NCI-H748 (cell line): ENCODE data around the gene NEDD4L.

Source experiments
- DNase-seq: peaks from one replicate; lab custom pipeline; 2025; ENCODE audit not compliant: unreplicated experiment; lab: John Stamatoyannopoulos, UW

Gene NEDD4L

DNA sequence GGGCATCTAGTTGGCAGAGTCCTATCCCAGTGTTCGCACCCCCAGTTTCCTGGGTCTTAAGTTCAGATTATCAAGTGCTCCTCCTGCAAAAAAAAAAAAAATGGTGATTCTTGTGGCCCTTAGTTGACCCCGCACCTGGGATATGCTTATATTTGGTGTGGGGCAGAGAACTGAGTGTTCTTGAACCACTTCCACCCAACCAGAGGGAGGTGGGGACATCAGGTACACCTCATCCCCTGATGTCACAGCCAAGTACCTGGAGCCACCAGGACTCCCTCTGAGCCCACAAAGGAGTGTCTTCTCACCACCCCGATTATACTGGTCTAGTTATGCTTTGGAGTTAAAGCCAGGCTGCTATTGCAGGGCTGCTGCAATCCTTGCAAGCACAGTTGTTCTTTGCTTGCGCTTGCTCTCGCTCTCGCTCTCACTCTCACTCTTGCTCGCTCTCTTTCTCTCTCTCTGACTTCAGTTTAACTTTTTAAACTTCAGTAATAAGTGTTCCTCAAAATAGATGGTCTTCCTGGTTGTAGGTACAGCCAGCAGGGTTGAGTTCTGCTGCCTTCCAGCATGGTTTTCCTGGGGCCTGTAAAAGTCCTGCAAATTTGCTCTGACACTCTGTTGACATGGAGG, 265.7 kb downstream of the NEDD4L start:
- DNase-seq = no peak

DNA sequence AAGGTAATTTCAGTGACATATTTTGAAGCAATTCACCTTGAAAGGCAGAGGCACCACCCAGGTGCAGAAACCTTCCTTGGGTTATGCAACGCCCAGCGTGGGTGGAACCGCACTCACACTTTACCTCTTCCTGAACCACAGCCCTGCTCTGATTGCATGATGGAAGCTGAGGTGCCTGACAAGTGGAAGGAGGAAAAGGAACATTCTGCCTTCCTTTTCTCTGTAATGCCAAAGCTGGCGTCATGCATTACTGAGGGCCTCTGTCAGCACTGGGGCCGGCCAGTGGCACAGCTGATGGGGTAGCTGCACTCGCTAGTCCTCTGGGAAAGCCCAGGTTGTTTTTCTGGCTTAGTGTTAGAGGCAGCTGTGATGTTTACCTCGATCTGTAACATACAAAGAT, 266.5 kb downstream of the NEDD4L start:
- DNase-seq = peak; percentile 18

GRCh38 chr18:58311390-58311789, 267.4 kb downstream of the NEDD4L start:
- DNase-seq = no peak

DNA sequence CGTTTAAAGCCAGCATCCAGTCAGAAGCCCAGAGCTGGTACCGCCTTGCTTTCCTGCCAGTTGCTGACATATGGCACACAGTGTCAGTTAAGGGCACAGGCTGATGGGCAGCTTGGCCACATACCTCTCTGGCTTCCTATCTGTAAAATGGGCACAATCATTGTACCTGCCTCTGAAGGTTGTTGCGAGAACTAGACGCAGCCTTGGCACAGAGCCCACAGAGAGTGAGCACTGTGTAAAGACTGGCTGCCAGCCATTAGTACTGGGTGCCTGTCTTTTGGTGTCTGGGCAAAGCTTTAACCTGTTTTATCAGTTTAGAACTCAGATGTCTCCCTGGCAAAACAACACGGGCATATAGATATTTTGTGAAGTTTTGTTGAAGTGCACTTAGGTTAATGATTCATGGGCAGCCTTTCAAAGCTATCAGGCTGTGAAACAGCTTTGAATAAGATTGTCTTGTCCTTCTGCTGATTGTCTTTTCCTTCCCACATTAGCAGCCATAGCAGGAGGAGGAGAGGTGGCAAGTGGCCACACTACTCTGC, 269.5 kb downstream of the NEDD4L start:
- no peak for DNase-seq

- no peak for DNase-seq
These were observed 270.3 kb downstream of the NEDD4L start for GRCh38 chr18:58314284-58314683.

GRCh38 chr18:58315041-58315440, 271.0 kb downstream of the NEDD4L start:
- DNase-seq = no peak

- DNase-seq = no peak
These were observed 271.8 kb downstream of the NEDD4L start for GRCh38 chr18:58315739-58316215.

DNA sequence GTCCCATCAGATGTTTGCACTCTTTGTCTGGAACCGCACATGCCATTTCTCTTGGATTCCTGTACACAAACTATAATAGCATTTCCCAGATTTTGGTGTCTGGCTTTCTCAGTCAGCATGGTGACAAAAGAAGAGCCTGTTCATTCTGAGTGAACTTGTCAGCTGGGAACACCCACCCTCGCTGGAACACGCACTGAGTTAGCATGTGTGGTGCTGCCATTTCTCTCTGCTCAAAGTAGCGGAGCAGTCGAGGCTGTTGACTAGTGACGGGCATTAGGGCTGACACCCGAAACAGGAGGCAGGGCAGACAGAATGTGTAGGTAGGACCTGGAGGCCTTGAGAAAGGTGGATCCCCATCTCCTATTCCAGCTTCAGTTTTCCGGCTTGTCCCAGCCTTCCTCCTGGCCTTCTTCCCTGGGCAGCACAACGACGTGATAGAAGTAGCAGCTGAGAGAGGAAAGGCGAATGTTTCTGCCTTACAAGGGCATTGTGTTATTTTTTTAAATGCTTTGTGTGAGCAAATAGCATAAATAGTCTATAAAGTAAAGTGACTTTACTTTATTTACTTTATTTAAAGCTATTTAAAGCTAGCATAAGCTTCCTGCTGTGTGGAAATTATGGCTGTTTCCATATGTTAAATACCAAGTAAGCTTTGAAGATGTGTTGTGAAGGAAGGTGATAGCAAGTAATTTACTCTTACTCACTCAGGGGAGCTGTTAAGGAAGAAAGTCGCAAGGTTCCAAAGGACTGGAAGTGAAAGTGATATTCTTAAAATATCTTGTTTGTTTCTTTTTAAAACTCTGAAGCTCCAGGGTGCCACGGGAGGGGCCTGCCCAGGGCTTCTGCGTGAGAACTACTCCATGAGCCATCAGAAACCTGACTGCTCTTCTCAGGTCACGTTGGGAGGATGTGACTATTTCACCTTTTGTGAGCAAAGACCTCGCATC, 272.6 kb downstream of the NEDD4L start:
- no peak for DNase-seq

GRCh38 chr18:58319719-58320118, 275.7 kb downstream of the NEDD4L start:
- DNase-seq = no peak

GRCh38 chr18:58320907-58321561, 277.0 kb downstream of the NEDD4L start:
- DNase-seq = no peak

DNA sequence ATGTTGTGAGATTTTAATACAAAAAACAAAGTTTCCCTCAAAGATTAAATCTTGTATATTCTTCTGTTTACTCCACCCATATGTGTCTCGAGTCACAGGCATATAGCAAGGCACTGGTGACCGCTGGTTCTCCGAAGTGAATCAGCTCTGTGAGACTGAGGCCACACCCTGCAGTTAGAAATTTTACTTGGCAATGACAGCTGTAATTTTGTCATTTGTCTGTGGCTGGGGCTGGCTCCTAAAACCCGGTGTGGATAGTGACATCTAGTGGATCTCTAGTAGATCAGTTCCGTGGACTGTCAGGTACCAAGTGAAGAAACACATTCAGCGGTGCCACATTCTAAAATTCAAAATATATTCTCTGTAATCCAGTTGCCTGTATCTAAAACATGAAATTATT, 278.0 kb downstream of the NEDD4L start:
- DNase-seq = peak; percentile 84

DNA sequence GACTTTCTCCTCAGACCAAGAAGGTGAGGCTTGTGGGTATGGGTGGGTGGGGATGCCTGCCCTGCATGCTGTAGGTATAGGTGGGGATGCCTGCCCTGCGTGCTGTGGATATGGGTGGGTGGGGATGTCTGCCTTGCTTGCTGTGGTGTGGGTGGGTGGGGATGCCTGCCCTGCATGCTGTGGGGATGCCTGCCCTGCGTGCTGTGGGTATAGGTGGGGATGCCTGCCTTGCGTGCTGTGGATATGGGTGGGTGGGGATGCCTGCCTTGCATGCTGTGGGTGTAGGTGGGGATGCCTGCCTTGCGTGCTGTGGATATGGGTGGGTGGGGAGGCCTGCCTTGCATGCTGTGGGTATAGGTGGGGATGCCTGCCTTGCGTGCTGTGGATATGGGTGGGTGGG, 278.4 kb downstream of the NEDD4L start:
- no peak for DNase-seq

- no peak for DNase-seq
These were observed 280.1 kb downstream of the NEDD4L start for GRCh38 chr18:58323866-58324762.

- no peak for DNase-seq
These were observed 280.9 kb downstream of the NEDD4L start for GRCh38 chr18:58324824-58325480.

GRCh38 chr18:58325494-58325893, 281.5 kb downstream of the NEDD4L start:
- DNase-seq = no peak

DNA sequence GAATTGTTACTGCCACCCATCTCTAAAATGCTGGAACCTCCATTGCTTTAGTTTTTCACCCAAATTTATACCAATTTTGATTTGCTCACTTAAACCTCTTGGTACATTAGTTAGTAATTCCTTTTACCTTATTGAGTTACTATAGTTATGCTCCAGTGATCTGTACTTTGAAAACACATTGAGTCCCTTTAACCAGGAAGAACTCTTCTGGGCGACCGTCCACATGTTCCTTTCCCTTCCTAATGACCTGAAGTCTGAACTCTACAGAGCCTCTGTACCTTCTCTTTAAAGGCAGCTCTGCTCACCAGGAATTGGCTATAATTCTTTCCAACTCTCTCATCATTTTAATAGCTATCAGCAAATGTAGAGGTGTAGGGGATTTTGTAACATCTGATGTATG, 290.0 kb downstream of the NEDD4L start:
- DNase-seq = no peak

DNA sequence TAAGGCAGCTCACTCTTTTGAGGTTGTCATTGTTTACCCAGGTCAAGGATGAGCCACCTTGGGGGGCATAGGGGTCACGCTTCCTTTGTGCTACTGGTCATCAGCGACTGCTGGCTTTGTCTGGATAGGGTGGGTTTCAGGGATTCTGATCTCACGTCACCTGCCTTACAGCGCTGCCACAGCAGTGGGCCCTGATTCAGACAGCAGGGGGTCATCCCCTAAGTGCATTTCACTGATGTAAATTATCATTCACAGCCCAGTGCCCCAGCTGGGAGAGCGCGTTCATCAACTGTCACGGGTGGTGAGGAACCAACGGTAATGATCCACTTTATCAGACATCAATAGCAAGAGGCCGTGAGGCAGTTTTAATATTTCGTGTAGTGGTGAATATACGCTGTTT, 291.2 kb downstream of the NEDD4L start:
- peak; percentile 93 for DNase-seq

- DNase-seq = peak; percentile 14
These were observed 291.8 kb downstream of the NEDD4L start for GRCh38 chr18:58335821-58336220.

DNA sequence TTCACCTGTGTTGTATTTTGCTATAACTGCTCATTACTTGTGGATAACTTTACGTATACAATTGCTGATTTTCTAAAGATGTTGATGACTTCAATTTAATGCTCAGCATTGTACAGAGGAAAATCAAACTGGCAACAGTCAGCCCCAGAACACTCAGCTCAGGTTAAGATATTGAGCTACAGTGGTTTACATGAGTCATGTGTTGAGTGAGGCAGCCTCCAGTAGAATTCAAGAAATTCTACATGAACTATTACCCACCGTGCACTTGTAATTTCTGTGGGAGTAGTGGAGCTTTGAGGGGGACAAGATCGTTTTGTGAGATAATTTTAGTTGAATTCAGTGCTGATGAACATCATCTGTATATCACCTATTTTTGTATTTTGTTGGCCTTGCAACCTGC, 292.6 kb downstream of the NEDD4L start:
- no peak for DNase-seq

- no peak for DNase-seq
These were observed 293.3 kb downstream of the NEDD4L start for GRCh38 chr18:58337285-58337684.
